ENCODE data around the gene NSMF.

The NSMF gene

DNA sequence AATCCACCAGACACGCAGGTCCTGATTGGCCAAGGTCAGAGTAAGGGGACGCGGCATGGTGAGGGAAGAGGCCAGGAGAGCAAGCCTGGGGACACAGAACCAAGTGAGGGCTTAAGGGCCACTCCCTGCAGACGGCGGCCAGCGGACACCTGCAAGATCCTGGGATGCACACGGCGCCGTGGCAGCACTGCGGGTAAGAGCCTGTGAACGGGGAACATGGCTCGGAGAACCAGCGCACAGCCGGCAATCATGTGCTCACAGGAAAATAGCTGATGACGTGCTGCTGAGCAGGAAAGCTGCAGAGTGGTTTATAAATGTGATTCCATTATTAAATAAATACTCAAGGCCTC, 27.0 kb upstream of the NSMF start (continued):
- TF ChIP-seq ZNF214 (tag by site-specific recombination; IDR thresholded peaks at IDR 0.05; ENCODE audit: borderline replicate concordance) (no peak), TCF7L2 (IDR thresholded peaks at IDR 0.05; ENCODE audit: borderline replicate concordance, low read depth, low read length) (no peak), ZNF777 (tag by site-specific recombination; IDR thresholded peaks at IDR 0.05; ENCODE audit: borderline replicate concordance) (no peak)
- TF ChIP-seq, protein P1, sequence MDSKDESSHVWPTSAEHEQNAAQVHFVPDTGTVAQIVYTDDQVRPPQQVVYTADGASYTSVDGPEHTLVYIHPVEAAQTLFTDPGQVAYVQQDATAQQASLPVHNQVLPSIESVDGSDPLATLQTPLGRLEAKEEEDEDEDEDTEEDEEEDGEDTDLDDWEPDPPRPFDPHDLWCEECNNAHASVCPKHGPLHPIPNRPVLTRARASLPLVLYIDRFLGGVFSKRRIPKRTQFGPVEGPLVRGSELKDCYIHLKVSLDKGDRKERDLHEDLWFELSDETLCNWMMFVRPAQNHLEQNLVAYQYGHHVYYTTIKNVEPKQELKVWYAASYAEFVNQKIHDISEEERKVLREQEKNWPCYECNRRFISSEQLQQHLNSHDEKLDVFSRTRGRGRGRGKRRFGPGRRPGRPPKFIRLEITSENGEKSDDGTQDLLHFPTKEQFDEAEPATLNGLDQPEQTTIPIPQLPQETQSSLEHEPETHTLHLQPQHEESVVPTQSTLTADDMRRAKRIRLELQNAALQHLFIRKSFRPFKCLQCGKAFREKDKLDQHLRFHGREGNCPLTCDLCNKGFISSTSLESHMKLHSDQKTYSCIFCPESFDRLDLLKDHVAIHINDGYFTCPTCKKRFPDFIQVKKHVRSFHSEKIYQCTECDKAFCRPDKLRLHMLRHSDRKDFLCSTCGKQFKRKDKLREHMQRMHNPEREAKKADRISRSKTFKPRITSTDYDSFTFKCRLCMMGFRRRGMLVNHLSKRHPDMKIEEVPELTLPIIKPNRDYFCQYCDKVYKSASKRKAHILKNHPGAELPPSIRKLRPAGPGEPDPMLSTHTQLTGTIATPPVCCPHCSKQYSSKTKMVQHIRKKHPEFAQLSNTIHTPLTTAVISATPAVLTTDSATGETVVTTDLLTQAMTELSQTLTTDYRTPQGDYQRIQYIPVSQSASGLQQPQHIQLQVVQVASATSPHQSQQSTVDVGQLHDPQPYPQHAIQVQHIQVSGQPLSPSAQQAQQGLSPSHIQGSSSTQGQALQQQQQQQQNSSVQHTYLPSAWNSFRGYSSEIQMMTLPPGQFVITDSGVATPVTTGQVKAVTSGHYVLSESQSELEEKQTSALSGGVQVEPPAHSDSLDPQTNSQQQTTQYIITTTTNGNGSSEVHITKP (tag by site-specific recombination; IDR thresholded peaks at IDR 0.05) = no peak

DNA sequence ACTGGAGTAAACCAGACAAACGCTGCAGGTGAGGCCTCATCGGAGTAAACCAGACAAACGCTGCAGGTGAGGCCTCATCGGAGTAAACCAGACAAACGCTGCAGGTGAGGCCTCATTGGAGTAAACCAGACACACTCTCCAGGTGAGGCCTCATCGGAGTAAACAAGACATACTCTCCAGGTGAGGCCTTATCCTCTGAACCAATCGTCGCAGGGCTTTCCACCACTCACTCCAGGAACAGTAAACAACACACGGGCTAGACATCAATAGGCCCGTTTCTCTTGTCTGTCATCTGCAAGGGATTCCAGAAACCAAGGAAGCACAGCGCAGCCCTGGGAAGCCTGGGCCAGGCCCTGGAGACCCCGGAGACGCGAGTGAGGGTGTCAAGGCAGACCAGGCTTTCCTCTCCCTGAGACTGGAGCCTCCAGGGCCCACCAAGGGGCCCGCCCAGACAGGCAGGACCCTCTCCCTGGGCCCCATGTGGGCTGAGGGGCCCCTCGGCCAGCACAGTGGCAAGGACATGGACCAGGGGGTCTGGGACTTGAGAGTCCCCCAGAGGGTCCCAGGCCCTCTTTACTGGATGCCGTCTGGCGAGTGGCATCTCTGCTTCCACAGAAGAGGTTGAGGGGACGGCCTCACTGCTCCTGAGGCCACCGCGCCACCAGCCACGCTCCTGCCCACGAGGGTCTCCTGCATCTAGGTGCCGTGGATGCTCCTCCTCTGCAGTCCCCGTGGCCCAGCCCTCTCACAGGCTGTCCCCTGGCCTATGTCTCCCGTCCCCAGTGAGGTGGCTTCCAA, 26.4 kb upstream of the NSMF start:
- no peaks in the 10 kb centered on the region for H3K9me3 ChIP-seq (ENCODE audit: control insufficient read depth, insufficient read depth, low read depth, low read length)
- no peak for TF ChIP-seq KLF8 (tag by site-specific recombination; IDR thresholded peaks at IDR 0.05)
- TF ChIP-seq ZNF239 (tag by site-specific recombination; IDR thresholded peaks at IDR 0.05) = no peak
- no peak for TF ChIP-seq MYNN (tag by site-specific recombination; IDR thresholded peaks at IDR 0.05; ENCODE audit: borderline replicate concordance)
- no peak for TF ChIP-seq ZBTB48 (tag by site-specific recombination; IDR thresholded peaks at IDR 0.05)
- TF ChIP-seq TRIM28 (IDR thresholded peaks at IDR 0.05; ENCODE audit: borderline replicate concordance, low read length) = no peak
- TF ChIP-seq ZBTB1 (tag by site-specific recombination; IDR thresholded peaks at IDR 0.05) = no peak
- TF ChIP-seq, protein P2, sequence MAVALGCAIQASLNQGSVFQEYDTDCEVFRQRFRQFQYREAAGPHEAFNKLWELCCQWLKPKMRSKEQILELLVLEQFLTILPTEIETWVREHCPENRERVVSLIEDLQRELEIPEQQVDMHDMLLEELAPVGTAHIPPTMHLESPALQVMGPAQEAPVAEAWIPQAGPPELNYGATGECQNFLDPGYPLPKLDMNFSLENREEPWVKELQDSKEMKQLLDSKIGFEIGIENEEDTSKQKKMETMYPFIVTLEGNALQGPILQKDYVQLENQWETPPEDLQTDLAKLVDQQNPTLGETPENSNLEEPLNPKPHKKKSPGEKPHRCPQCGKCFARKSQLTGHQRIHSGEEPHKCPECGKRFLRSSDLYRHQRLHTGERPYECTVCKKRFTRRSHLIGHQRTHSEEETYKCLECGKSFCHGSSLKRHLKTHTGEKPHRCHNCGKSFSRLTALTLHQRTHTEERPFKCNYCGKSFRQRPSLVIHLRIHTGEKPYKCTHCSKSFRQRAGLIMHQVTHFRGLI (tag by site-specific recombination; IDR thresholded peaks at IDR 0.05) = no peak
- no peak for TF ChIP-seq ZNF184 (tag by site-specific recombination; IDR thresholded peaks at IDR 0.05)
- no peak for TF ChIP-seq ZNF335 (tag by site-specific recombination; conservative IDR thresholded peaks at IDR 0.05)
- TF ChIP-seq ZNF548 (tag by site-specific recombination; IDR thresholded peaks at IDR 0.05) = no peak
- ChIA-PET POLR2A (no interaction called here), CTCF (no interaction called here)
- no peaks in the 10 kb centered on the region for H3K4me1 ChIP-seq (ENCODE audit: control insufficient read depth, insufficient read depth, low read length)
- no peak overlapping the region for H3K27ac ChIP-seq (ENCODE audit: extremely low read depth, low read depth, low read length)
- H3K4me3 ChIP-seq (ENCODE audit: low read depth, low read length) = no peak overlapping the region
- no peaks in the 10 kb centered on the region for H3K36me3 ChIP-seq (ENCODE audit: control insufficient read depth in 2 of 2, insufficient read depth in 1 of 2, low read length in 2 of 2)

DNA sequence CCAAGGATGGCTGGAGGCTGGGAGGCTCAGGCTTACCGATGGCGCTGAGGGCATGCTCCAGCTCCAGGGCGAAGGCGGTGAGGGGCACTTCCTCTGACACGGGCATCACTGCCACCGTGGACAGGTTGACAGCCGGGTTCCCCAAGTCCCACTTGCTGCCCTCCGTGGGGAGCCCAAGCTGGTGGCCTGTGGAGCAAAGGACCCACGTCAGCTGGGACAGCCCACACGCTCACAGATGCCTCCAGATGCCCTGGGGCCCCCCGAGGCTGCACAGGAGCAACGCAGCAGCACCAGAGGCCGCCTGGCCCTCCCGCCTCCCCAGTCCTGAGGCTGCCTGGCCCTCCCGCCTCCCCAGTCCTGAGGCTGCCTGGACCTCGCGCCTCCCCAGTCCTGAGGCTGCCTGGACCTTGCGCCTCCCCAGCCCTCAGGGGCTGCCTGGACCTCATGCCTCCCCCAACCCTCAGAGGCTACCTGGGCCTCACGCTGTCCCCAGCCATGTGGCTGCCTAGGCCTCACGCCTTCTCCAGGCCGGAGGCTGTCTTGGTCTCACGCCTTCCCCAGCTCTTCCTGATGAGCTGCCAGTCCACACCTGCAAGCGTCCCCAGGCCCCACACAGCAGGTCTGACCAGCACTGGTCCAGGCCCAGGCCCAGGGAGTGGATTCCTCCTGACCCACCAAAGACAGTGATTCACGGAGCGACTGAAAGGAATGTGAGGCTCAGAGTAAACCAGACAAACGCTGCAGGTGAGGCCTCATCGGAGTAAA, 25.6 kb upstream of the NSMF start:
- ChIA-PET CTCF (no interaction called here), POLR2A (no interaction called here)
- Histone ChIP-seq H3K4me3 (ENCODE audit: low read depth, low read length) (no peak overlapping the region), H3K36me3 (ENCODE audit: control insufficient read depth in 2 of 2, insufficient read depth in 1 of 2, low read length in 2 of 2) (no peaks in the 10 kb centered on the region), H3K27ac (ENCODE audit: extremely low read depth, low read depth, low read length) (no peak overlapping the region), H3K4me1 (ENCODE audit: control insufficient read depth, insufficient read depth, low read length) (no peaks in the 10 kb centered on the region), H3K9me3 (ENCODE audit: control insufficient read depth, insufficient read depth, low read depth, low read length) (no peaks in the 10 kb centered on the region)
- TF ChIP-seq, protein P2 (tag by site-specific recombination; IDR thresholded peaks at IDR 0.05) = no peak

Data from HEK293 (cell line).